ENCODE data around the gene KRT20.
"Not testable (repeated sequence)": the region's sequence is repeated elsewhere in the genome, so short reads cannot be mapped to it uniquely, and the experiment has no call there.

KRT20 gene, protein sequence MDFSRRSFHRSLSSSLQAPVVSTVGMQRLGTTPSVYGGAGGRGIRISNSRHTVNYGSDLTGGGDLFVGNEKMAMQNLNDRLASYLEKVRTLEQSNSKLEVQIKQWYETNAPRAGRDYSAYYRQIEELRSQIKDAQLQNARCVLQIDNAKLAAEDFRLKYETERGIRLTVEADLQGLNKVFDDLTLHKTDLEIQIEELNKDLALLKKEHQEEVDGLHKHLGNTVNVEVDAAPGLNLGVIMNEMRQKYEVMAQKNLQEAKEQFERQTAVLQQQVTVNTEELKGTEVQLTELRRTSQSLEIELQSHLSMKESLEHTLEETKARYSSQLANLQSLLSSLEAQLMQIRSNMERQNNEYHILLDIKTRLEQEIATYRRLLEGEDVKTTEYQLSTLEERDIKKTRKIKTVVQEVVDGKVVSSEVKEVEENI

DNA sequence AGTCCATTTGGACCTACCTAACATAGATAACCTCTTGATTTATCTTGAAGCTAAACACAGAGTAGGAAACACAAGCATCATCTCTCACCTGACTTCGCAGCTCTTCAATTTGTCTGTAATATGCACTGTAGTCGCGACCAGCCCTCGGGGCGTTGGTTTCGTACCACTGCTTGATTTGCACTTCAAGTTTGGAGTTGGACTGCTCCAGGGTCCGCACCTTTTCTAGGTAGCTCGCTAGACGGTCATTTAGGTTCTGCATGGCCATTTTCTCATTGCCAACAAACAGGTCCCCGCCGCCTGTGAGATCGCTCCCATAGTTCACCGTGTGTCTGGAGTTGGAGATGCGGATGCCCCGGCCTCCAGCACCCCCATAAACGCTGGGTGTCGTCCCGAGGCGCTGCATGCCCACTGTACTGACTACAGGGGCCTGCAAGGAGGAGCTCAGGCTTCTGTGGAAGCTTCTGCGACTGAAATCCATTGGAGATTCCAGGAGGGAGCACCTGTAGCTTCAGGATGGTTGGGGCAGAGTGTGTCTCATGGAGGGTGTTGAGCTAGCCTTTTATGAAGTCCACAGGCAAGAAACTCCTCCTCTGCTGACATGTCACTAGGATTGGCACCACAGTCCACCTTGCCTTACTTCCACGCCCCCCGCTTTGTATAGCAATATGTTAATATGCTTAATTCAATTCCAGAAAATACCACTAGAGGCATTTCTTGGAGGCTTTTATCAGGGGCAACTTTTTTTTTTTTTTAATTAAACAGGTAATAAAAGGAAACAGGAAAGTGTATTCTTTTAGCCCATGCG lies at the start of gene KRT20:
TSS of gene KRT20 (minus strand) at position 535 of the 805 bp plus-strand sequence. CDS start at position 478, 57 bp downstream.
- DNase-seq = peak in 1 of 3 experiments; percentile 13

DNA sequence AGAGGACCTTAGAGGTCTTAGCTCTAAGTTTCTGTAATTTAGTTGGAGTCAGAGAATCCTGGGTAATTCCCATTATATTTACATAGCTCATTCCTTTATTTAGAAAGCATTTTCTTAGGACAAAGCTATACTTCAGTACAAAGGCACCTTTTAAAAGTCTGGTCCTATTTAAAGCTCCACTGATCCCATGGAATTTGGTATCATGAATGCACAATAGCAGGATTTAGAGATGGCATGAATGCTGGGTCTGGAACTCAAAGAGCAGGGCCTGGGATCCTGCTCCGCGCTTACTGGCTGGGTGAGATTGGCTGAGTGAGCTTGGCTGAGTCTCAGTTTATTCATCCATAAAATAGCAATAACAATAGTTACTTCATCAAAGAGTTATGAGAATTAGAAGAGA lies 47.6 kb upstream of the KRT20 start:
- no peak for DNase-seq

DNA sequence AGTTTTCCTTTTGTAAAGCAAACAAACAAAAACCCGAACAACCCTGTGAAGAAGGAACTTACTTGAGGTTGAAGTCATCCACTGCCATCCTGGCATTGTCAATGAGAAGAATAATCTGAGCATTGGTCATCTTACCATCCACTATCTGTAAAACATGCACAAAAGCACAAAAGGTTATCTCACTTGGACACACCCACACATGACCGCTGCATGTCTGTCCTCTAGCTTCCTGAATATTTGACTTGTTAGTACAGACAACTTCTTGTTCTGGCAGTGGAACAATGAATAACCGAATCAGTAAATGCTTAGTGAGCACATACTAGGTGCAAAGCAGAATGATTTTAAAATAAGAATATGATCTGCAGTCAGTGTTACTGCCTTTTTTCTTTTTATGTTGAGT lies 46.3 kb upstream of the KRT20 start:
- no peak for DNase-seq

DNA sequence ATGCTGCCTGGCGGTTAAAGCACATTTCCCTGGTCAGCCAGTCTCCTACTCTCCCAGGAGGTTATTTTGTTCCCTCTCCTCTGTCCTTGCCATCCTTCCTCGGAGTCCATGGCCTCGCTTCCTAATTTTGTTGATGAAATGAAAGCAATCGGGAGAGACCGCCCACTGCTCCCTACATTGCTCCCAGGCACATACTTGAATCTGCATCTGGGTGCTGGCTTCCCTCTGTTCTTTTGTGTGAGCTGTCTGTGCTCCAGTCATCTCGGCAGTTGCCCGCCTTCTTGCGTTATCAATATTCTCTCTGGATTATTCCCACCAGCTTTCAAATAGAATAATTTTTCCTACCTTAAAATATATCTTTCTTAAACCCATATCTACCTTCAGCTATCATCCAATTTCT lies 41.3 kb upstream of the KRT20 start:
- DNase-seq = no peak

DNA sequence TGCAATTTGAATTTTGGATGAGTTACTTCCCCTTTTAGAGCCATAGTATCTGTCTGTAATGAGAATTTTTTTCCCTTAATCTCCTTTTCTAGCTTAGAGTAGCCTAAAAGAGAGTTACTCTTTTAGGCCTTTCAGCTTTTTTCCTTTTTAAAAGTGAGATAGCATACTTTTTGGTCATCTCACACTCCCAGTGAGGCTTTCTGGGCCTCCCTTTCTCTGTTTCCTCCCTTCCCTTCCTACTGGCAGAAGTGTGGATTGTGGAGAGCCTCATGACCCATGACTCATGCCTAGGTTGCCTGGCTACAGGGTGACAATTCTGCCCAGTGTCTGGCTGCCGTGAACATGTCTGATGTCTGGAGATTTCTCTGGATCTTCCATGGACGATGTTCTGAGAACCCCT lies 37.2 kb upstream of the KRT20 start:
- peak in 1 of 3 experiments; percentile 6 for DNase-seq

DNA sequence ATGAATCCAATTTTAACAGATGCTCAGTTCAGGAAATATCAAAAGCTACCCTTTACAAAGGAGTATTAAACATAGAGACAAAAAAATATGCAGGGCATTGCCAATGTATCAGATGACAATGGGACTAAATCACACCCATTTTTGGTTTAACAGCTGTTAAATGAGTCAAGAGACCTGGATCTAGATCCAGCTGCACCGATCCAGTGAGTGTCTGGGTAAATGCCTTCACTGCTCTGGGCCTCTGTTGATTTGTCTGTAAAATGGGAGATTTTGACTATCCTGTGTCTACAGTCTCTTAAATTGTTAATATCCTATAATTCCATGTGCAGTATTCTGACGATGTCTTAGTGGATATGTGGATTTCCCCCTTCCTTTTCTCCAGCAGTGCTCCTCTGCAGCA lies 36.0 kb upstream of the KRT20 start:
- no peak for DNase-seq

DNA sequence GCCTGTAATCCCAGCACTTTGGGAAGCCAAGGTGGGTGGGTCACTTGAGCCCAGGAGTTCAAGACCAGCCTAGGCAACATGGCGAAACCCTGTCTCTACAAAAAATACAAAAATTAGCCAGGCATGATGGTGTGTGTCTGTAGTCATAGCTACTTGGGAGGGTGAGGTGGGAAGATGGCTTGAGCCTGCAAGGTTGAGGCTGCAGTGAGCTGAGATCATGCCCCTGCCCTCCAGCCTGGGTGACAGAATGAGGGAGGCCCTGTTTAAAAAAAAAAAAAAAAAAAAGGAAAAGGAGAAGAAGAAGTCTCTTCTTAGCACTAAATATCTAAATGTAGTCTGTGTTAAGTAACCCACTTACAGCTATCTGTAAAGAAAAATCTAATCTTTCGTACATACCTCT lies 32.1 kb upstream of the KRT20 start:
- DNase-seq = not testable (repeated sequence)

DNA sequence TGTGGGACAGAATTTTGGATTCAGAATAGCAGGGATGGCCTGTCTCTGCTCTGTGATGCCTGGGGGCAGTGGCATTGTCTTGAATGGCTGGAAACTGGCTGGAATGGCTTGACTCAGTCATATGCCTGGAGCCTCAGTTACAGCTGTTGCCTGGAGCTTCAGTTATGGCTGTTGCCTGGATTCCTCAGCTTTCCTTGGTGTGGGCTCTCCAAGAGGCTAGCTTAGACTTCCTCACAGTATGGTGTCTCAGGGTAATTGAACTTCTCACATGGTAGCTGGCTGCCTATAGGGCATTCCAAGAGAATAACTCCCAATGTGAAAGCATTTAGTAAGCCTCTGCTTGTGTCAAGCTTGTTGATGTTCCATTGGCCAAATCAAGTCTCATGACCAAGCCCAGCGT lies 31.3 kb upstream of the KRT20 start:
- no peak for DNase-seq

DNA sequence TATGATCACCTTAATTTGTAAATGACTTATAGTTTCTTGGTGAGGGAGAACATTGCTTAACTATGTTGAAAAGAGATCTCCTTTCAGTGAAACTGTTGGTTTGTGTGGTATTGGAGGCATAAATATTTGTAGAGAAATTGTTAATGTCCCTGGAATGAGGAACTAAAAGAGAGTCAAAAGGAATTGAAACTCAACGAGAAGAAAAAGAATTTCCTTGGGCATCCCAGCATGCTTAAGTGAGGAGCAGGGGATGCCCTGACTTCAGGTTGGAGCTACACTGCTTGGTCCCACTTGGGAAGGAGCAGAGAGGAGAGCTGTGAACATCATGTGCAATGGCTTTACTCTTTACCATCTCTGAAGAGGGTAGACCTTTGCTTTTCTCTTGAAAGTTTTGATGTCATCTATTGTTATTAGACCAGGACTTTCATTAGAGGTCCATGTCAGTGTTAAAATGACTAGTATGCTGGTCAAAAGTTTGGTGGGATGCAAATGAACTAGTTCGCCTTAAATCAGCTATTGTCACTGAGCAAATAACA lies 30.7 kb upstream of the KRT20 start:
- DNase-seq = no peak

DNA sequence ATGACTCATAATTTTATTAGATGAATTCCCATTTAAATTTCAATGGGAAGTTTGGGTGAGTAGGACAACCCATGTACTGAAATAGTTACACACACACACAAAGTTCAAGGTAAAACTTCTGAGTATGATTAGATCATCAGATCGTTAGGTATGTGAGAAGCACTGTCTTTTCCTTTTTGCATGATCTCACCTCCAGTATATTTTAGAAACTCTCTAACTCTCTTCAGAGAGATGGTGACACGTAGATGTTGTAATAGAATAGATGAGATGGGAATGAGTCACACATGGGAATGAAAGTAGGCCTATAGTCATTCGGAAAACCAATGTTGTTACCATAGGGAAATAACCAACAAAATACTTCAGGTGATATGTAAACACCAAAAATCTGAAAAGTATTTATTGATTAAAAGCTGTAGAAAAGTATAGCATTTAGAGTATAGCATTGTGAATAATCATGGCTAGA lies 30.2 kb upstream of the KRT20 start:
- DNase-seq = no peak

DNA sequence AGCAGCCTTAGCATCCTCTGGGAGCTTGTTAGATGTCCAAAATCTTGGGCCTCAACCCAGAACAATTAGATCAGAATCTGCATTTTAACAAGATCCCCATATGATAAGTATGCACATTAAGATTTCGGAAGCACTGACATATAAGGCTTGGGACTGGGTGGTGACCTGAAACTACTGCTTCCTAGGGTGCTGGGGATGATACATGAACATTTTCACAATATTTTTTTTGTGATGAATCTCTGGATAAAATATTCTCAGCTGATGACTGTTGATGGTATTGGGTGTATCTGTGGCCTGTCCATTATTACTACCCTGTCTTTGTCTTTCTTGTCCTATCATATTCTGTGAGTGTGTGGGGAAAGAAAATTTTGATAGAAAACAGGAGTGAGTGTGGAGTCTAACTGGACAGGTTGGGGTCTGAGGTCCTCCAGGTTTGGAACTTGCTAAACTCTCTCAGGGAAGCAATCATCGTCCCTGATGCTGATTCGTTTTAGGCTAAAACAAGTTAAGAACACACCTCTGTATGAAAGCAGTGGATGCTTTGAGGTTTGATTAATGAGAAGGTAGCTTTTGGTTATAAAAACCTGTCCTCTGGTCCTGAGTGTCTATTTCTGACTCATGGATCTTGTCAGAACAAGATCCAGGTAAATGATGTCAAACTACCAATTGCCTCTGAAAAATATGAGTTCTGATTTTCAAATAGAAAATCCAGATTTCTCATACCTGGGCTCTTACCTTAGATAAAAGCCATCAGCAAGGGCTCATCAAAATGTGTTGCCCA lies 29.2 kb upstream of the KRT20 start:
- no peak for DNase-seq

DNA sequence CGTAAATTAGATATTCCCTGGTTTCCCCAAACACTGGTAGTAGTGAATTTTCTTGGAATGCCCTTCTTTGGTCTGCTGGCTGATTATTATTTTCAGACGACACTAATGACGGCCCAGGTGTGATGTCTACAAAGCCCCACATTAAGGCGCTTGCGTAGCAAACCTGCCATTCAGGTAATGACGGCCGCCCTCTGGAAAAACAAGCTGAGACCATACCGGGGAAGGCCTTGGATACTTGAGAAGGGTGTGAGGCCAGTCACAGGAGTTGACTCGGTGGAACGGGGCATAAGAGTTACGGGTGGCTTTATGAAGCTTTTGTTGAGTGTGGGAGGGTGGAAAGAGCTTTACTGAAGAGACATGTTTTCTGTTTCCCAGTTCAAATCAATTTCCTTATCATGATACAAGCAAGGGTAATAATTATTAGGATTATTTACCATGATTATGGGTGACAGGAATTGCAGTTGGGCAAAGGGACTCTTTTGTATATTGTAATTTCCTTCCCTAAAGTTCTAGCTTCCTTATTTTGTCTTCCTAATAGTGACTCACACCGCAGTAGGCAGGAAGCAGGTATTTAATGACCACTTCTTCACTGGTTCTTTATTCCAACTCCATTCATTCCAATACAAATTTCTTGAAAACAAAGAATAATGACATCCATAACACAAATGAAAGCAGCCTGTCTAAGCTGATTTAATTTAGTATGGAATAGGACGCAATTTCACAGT lies 27.6 kb upstream of the KRT20 start:
- DNase-seq = peak in 1 of 3 experiments; percentile 19

DNA sequence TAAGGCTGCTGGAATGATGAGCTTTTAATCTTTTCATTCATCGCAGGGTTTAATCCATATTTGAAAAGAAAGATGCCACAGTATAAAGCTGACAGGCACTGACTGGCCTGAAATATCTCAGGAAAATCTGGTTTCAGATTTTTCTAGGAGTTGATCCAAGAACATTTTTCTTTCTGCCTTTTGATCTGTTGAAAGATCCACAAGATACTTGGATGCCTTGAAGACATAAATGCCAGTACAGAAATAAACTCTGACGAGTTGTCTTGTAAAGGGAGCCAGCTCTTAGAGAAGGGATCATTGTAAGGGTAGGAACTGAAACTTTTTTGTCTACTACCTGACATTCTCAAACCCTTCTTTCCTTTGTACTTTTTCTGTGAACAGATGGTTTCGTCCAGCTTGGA lies 25.4 kb upstream of the KRT20 start:
- no peak for DNase-seq

DNA sequence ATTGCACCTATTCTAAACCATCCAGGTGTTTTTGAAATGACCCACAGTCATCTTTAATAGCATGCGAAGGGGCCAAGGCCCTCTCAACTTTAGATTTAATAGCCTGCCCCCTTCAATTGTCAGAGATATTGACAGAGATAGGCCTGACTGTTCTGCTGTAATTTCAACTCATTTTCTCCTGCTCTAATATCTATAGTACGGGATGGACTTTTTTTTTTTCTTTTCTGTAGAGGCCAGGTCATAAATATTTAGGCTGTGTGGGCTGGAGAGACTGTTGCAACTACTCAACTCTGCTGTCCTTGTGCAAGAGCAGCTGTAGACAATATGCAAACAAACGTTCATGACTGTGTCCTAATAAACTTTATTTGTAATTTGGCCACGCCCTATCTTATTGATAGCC lies 24.7 kb upstream of the KRT20 start:
- DNase-seq = no peak

DNA sequence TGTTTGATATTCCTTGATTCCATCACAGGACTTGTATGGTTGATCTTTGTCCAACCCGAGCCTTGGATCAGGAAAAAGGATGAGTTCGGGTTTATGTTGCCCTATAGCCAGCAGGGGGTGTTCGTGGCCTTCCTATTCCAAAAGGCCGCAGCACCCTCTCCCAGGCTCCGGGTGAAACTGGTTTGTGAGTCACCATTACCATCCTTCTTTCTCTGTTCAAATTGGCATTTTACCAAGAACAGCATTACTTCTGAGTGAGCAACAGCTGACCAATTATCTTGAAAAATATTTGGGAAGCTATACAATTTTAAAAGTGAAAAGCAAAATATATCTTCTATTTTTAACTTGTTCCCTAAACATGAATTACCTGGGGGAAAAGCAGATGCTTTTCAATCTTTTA lies 24.3 kb upstream of the KRT20 start:
- DNase-seq = peak; percentile 76 to 94 (median 77)

DNA sequence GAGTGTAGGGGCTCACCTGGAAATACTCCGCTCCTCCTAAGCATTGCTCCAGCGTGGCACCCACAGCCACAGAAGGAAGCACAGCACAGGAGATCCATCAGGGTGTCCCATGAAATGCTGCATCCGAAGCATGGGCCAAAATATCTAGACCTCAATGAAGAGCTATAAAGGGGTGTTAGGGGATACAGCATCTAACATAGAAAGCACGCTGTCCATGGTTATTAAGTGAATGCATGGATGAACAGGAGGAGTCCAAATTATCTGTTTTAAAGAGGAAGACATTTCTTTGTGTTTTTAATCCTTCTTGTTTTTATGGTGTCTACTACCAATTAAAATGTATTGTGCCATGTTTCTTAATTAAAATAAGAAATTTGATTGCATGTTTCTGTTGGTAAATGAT lies 21.6 kb upstream of the KRT20 start:
- DNase-seq = no peak

DNA sequence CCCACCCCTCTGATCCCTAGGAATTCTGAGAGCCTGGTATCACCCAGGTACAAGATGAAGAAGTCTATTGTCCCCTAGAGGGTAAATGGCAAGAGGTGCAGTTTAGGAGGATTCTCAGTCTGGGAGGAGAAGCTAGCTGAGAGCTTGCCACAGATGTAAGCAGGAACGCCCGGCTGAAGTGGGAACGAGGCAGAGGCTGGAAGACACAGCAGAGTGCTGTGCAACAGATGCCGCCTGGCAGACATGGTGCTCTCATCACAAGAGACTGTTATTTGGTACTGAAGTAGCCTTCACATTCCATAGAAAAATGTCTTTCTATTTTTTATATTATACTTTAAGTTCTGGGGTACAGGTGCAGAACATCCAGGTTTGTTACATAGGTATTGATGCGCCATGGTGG lies 20.3 kb upstream of the KRT20 start:
- DNase-seq = no peak

DNA sequence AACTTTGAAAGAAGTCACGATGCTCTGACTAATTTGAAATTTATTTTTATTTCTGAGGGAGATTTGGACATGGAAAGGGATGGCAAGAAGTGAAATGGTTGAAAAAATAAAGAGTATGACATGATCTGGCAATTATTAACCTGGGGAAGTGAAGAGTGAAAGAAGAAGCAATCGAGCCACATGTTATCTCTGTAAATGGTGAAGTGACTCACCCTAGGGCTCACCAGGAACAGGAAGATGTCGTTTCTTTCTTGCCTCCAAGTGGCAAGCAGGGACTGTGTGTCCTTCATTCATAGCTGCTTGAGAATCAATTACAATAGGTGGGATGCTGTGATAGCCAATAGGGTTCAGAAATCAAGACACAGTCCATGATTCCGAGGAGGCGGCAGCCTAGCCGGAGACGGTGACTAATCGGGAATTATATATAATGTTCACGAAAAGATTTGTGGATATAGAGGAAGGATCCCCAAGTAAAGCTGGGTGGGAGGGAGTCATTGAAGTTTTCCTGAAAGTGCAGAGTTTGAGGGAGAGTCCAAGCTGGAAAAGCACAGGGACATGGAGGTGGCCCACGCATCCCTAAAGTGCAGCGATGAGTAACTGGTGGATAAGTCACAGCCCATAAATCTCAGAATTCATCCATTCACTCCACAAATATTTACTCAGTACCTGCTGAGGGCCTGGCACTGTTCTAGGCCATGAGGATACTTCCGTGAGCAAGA lies 18.2 kb upstream of the KRT20 start:
- peak in 2 of 3 experiments; percentile 26 to 55 for DNase-seq

DNA sequence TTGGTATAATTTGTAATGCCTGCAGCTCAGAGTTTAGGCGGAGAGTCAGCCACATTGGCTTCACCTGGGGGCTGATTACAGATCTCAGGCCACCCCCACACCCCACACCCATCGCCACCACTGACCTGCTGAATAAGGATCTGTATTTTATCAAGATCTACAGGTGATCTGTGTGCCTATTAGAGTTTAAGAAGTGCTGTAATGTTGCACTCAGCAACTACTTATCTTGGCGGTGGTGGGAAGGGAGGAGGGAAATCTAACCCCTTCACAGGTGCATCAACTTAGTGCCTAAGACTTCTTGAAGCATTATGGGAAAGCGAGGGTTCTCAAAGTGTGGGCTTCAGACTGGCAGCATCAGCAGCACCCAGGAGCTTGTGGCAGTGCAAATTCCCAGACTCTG lies 17.5 kb upstream of the KRT20 start:
- DNase-seq = no peak

DNA sequence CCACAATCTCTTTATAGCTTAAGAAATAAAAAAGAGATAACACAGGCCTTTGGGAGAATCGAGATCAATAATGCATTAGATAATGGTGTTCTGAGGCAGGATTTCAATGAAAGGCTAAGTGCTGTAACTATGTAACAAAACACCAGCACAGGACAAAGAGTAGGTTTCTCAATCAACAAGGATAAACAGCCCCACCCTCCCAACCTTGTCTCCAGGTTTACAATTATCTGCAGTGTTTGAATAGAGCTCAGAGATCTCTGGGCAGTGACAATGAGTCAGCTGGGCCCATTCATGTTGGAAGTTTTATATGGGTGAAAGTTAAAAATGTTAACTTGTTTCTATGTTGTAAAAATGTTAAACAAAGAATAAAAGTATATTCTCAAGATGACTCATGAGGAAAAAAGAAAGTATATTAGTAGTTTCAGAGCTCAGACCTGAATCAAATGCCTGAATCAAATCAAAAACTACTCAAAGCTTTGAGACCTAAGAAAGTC lies 17.0 kb upstream of the KRT20 start:
- peak; percentile 25 to 58 (median 29) for DNase-seq

DNA sequence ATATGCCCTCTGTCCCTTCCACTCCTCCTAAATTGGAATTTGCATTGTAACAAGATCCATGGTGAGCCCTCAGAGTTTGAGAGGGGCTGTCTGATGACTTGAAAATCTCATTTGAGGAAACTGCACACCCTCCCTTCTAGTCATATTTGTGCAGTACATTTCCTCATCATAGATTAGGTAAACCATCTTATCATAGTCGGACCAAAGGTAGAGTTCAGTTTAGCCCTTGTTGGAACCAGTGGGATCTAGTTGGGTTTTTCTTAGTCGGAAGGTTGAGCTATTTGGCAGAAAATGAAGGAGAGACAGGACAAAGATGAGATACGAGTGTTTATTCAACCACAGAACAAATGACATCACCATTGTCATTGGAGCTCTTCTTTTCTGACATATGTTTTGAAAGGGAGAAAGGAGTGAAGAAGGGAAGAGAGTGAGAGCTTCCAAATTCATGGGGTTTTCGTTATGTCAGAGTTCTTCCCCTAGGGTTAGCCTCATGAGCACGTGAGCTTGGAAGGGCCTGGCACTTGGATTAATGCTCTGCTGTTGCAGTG lies 15.8 kb upstream of the KRT20 start:
- DNase-seq = no peak
